GM12865 (cell line): ENCODE results near the gene DLG1.

Experiments
- DNase-seq: peaks from one replicate; pipeline ENCODE4 v3.0.0; 2010; ENCODE audit warnings: low read depth
- H3K4me3 ChIP-seq: 2 replicates; pipeline ENCODE4 v1.5.1; 2011; ENCODE audit warnings: mild to moderate bottlenecking, low read depth, low read length, control low read depth
- CTCF ChIP-seq: IDR thresholded peaks from 2 replicates; pipeline ENCODE4 v1.5.1; 2011; ENCODE audit warnings: low read length, control low read depth, low read depth, inconsistent platforms; ENCODE audit not compliant: insufficient read depth; ENCODE audit errors: missing control alignments

Gene DLG1

GRCh38 chr3:197298341-197298944 lies at the start of gene DLG1:
TSS of gene DLG1 (minus strand) at chr3:197298612. CDS start at chr3:197297204, 1,408 bp downstream.
- peak; percentile 92 for DNase-seq
- TF ChIP-seq CTCF, result no peak
- peak within 1 kb of the TSS; percentile 79 for H3K4me3 ChIP-seq

- no peak overlapping the region for H3K4me3 ChIP-seq
- no peak for DNase-seq
- TF ChIP-seq CTCF, result no peak
Measured at GRCh38 chr3:197348014-197348413, 49.6 kb upstream of the DLG1 start.

GRCh38 chr3:197345390-197345789 lies 47.0 kb upstream of the DLG1 start:
- no peak for DNase-seq
- H3K4me3 ChIP-seq, result no peak overlapping the region
- TF ChIP-seq CTCF, result no peak

- no peak for DNase-seq
- no peak for TF ChIP-seq CTCF
- no peak overlapping the region for H3K4me3 ChIP-seq
Measured at GRCh38 chr3:197344582-197345318, 46.3 kb upstream of the DLG1 start.

GRCh38 chr3:197343656-197344408 lies 45.4 kb upstream of the DLG1 start:
- no peak for TF ChIP-seq CTCF
- H3K4me3 ChIP-seq, result no peak overlapping the region
- DNase-seq, result no peak

GRCh38 chr3:197343111-197343510 lies 44.7 kb upstream of the DLG1 start:
- no peak overlapping the region for H3K4me3 ChIP-seq
- no peak for TF ChIP-seq CTCF
- DNase-seq, result no peak

GRCh38 chr3:197340521-197340871 lies 42.1 kb upstream of the DLG1 start:
- H3K4me3 ChIP-seq, result no peak overlapping the region
- TF ChIP-seq CTCF, result no peak
- DNase-seq, result no peak
